Spleen (tissue), 7 donors: ENCODE results near the gene FNBP1.

ENCODE experiments used
- POLR2A ChIP-seq, 3 donors: fragments of 450-650 bp; IDR thresholded peaks; one replicate each; pipeline ENCODE4 v1.5.1; 2017; ENCODE audit warnings: antibody characterized with exemption in 3 of 3, mild to moderate bottlenecking in 1 of 3
- TF ChIP-seq, protein P1 (sequence below), 11 experiments: fragments of 200-600 bp in 7 of 11; fragments of 450-650 bp in 4 of 11; sonication (generic) in 4 of 11; IDR thresholded peaks in 8 of 11; conservative IDR thresholded peaks in 3 of 11; 1 replicate in 7 of 11; 2 replicates in 4 of 11; pipeline versions ENCODE4 v1.4.0 to v1.8.0; 2016 to 2021; ENCODE audit warnings: antibody characterized with exemption in 11 of 11, inconsistent platforms in 4 of 11, mild to moderate bottlenecking in 1 of 11
- donor health status: DM: no; HTN: no; CAD: no; lungs with moderate emphysema.
- donor health status: DM: no; HTN: no; CAD: no.
- donor health status: DM: no; HTN: no; CAD: no.

DNA sequence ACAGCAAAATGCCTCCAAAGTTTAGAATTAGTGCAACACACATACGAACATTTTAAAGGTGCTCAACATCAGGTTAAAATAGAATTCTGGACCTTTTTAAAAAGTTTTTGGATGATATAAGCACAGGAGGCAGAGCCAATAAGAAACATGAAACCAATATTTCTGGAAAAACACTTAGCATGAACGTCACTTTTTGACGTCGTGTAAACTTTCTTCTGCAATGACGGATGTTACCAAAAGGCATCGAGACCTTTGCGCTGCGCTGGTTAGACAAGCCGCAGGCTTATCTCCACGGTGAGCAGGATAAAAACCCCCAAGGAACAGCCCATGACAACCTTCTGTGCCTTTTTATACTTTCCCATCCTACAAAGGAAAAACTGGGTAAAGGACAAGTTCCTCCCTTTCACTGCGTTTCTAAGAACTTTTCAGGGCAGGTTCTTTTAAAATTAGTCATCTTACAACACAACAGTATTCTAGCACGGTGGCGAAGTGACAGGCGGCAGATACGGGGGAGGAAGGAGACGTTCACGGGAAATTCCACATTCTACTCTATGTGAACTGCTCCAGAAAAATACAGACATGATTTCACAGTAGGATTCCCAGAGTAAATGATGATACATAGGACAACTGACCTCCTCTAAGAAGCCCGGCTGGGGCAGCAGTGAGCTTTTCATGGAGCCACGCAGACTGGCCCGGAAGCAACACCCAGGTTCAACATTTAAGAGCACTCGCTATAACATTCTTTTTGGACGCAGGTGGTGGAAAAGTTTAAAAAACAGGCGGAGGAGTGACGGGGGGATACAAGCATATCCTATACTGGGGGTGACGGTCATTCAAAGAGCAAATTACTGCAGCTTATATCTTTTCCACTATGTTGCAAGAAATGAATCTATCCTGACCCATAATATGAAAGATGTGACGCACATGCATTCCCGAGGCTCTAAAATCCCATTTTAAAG, 155.4 kb downstream of the FNBP1 start:
- no peak for TF ChIP-seq POLR2A (IDR thresholded peaks at IDR 0.05)
- TF ChIP-seq, protein P1, sequence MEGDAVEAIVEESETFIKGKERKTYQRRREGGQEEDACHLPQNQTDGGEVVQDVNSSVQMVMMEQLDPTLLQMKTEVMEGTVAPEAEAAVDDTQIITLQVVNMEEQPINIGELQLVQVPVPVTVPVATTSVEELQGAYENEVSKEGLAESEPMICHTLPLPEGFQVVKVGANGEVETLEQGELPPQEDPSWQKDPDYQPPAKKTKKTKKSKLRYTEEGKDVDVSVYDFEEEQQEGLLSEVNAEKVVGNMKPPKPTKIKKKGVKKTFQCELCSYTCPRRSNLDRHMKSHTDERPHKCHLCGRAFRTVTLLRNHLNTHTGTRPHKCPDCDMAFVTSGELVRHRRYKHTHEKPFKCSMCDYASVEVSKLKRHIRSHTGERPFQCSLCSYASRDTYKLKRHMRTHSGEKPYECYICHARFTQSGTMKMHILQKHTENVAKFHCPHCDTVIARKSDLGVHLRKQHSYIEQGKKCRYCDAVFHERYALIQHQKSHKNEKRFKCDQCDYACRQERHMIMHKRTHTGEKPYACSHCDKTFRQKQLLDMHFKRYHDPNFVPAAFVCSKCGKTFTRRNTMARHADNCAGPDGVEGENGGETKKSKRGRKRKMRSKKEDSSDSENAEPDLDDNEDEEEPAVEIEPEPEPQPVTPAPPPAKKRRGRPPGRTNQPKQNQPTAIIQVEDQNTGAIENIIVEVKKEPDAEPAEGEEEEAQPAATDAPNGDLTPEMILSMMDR (IDR thresholded peaks at IDR 0.05 in 8 of 11, conservative IDR thresholded peaks at IDR 0.05 in 3 of 11) = peak in 2 of 11 experiments; percentile 13 to 14
